Measurements from ENCODE around the gene SCAMP1.

DNA sequence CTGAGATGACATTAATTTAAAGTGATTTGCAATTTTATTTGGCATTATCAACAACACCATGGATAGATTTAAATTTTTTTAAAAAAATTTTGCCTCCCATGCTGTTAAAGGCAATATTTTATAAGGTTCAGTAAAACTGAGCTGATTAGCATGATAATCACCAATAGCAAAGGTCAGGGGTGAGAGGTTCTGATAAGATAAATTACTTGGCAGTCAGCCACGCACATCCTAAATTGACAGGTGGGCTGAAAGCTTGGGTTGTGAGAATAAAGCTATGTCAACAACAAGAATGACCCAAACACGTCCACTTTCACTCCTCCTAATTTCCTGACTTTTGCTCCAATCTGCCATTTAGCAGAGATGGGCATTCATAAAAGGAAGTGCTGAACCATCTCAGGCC, 161.0 kb downstream of the SCAMP1 start:
- TF ChIP-seq, protein P1, sequence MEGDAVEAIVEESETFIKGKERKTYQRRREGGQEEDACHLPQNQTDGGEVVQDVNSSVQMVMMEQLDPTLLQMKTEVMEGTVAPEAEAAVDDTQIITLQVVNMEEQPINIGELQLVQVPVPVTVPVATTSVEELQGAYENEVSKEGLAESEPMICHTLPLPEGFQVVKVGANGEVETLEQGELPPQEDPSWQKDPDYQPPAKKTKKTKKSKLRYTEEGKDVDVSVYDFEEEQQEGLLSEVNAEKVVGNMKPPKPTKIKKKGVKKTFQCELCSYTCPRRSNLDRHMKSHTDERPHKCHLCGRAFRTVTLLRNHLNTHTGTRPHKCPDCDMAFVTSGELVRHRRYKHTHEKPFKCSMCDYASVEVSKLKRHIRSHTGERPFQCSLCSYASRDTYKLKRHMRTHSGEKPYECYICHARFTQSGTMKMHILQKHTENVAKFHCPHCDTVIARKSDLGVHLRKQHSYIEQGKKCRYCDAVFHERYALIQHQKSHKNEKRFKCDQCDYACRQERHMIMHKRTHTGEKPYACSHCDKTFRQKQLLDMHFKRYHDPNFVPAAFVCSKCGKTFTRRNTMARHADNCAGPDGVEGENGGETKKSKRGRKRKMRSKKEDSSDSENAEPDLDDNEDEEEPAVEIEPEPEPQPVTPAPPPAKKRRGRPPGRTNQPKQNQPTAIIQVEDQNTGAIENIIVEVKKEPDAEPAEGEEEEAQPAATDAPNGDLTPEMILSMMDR (IDR thresholded peaks at IDR 0.05) = no peak
- TF ChIP-seq NFE2L1 (CRISPR knock-in tag; IDR thresholded peaks at IDR 0.05) (no peak), NFATC4 (CRISPR knock-in tag; IDR thresholded peaks at IDR 0.05) (no peak), SP1 (CRISPR knock-in tag; conservative IDR thresholded peaks at IDR 0.05) (no peak), TCF7 (CRISPR knock-in tag; IDR thresholded peaks at IDR 0.05; ENCODE audit: low read depth) (no peak)
- TF ChIP-seq, protein P2, sequence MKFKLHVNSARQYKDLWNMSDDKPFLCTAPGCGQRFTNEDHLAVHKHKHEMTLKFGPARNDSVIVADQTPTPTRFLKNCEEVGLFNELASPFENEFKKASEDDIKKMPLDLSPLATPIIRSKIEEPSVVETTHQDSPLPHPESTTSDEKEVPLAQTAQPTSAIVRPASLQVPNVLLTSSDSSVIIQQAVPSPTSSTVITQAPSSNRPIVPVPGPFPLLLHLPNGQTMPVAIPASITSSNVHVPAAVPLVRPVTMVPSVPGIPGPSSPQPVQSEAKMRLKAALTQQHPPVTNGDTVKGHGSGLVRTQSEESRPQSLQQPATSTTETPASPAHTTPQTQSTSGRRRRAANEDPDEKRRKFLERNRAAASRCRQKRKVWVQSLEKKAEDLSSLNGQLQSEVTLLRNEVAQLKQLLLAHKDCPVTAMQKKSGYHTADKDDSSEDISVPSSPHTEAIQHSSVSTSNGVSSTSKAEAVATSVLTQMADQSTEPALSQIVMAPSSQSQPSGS (CRISPR knock-in tag; IDR thresholded peaks at IDR 0.05; ENCODE audit: borderline replicate concordance, low read depth) = no peak
- TF ChIP-seq, protein P3, sequence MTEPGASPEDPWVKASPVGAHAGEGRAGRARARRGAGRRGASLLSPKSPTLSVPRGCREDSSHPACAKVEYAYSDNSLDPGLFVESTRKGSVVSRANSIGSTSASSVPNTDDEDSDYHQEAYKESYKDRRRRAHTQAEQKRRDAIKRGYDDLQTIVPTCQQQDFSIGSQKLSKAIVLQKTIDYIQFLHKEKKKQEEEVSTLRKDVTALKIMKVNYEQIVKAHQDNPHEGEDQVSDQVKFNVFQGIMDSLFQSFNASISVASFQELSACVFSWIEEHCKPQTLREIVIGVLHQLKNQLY (CRISPR knock-in tag; IDR thresholded peaks at IDR 0.05) = no peak
- TF ChIP-seq, protein P4, sequence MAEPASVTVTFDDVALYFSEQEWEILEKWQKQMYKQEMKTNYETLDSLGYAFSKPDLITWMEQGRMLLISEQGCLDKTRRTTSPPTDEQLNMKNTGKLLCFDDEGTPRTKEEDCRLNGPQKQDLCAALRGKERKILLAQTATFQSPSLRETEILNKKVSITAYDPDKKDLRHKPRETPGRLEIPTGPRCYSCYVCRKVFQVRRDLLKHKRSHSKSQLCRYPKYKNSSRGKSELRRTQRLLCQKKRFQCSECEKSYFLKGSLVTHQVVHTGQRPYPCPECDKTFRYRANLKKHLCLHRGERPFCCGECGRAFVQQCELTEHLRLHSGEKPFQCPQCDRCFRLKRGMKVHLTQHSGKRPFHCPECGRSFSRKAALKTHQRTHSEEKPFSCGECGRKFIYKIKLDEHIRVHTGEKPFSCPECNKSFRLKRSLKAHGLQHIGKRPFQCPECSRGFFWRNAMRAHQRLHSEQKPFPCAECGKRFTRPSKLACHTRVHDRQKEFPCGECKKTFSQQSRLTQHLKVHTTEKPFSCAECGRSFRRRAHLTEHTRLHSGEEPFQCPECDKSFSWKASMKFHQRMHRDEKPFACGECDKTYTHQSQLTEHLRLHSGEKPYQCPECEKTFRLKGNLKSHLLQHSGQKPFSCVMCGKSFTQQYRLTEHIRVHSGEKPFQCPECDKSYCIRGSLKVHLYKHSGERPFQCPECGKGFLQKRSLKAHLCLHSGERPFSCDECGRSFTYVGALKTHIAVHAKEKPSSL (CRISPR knock-in tag; conservative IDR thresholded peaks at IDR 0.05) = no peak
- TF ChIP-seq, protein P5, sequence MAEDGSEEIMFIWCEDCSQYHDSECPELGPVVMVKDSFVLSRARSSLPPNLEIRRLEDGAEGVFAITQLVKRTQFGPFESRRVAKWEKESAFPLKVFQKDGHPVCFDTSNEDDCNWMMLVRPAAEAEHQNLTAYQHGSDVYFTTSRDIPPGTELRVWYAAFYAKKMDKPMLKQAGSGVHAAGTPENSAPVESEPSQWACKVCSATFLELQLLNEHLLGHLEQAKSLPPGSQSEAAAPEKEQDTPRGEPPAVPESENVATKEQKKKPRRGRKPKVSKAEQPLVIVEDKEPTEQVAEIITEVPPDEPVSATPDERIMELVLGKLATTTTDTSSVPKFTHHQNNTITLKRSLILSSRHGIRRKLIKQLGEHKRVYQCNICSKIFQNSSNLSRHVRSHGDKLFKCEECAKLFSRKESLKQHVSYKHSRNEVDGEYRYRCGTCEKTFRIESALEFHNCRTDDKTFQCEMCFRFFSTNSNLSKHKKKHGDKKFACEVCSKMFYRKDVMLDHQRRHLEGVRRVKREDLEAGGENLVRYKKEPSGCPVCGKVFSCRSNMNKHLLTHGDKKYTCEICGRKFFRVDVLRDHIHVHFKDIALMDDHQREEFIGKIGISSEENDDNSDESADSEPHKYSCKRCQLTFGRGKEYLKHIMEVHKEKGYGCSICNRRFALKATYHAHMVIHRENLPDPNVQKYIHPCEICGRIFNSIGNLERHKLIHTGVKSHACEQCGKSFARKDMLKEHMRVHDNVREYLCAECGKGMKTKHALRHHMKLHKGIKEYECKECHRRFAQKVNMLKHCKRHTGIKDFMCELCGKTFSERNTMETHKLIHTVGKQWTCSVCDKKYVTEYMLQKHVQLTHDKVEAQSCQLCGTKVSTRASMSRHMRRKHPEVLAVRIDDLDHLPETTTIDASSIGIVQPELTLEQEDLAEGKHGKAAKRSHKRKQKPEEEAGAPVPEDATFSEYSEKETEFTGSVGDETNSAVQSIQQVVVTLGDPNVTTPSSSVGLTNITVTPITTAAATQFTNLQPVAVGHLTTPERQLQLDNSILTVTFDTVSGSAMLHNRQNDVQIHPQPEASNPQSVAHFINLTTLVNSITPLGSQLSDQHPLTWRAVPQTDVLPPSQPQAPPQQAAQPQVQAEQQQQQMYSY (CRISPR knock-in tag; IDR thresholded peaks at IDR 0.05) = no peak
- TF ChIP-seq, protein P6, sequence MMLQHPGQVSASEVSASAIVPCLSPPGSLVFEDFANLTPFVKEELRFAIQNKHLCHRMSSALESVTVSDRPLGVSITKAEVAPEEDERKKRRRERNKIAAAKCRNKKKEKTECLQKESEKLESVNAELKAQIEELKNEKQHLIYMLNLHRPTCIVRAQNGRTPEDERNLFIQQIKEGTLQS (CRISPR knock-in tag; conservative IDR thresholded peaks at IDR 0.05) = no peak
- TF ChIP-seq, protein P7, sequence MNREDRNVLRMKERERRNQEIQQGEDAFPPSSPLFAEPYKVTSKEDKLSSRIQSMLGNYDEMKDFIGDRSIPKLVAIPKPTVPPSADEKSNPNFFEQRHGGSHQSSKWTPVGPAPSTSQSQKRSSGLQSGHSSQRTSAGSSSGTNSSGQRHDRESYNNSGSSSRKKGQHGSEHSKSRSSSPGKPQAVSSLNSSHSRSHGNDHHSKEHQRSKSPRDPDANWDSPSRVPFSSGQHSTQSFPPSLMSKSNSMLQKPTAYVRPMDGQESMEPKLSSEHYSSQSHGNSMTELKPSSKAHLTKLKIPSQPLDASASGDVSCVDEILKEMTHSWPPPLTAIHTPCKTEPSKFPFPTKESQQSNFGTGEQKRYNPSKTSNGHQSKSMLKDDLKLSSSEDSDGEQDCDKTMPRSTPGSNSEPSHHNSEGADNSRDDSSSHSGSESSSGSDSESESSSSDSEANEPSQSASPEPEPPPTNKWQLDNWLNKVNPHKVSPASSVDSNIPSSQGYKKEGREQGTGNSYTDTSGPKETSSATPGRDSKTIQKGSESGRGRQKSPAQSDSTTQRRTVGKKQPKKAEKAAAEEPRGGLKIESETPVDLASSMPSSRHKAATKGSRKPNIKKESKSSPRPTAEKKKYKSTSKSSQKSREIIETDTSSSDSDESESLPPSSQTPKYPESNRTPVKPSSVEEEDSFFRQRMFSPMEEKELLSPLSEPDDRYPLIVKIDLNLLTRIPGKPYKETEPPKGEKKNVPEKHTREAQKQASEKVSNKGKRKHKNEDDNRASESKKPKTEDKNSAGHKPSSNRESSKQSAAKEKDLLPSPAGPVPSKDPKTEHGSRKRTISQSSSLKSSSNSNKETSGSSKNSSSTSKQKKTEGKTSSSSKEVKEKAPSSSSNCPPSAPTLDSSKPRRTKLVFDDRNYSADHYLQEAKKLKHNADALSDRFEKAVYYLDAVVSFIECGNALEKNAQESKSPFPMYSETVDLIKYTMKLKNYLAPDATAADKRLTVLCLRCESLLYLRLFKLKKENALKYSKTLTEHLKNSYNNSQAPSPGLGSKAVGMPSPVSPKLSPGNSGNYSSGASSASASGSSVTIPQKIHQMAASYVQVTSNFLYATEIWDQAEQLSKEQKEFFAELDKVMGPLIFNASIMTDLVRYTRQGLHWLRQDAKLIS (CRISPR knock-in tag; IDR thresholded peaks at IDR 0.05; ENCODE audit: borderline replicate concordance) = no peak

All from WTC11 (cell line).